Panc1 (cell line): ENCODE results near the gene GRIK3.

ENCODE experiments used
- POLR2AphosphoS5 ChIP-seq: IDR thresholded peaks from 2 replicates; pipeline ENCODE4 v1.6.1; 2012; ENCODE audit warnings: mild to moderate bottlenecking, low read depth, low read length, moderate library complexity
- TF ChIP-seq, protein P1 (sequence below): fragments of 450-650 bp; IDR thresholded peaks from 2 replicates; pipeline ENCODE4 v1.5.1; 2017; ENCODE audit warnings: mild to moderate bottlenecking

DNA sequence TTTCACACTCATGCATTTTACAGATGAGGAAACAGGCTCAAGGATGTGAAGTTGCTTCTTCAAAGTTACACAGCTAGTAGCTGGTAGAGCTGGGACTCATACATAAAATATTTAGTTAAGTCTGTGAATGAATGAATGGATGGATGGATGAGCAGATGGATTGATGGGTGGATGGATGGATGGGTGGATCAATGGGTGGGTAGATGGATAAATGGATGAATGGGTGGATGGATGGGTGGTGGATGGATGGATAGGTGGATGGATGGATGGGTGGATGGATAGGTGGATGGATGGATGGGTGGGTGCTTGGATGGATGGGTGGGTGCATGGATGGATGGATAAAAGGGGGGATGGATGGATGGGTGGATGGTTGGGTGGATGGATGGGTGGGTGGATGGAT, 240.9 kb downstream of the GRIK3 start:
- TF ChIP-seq, protein P1, sequence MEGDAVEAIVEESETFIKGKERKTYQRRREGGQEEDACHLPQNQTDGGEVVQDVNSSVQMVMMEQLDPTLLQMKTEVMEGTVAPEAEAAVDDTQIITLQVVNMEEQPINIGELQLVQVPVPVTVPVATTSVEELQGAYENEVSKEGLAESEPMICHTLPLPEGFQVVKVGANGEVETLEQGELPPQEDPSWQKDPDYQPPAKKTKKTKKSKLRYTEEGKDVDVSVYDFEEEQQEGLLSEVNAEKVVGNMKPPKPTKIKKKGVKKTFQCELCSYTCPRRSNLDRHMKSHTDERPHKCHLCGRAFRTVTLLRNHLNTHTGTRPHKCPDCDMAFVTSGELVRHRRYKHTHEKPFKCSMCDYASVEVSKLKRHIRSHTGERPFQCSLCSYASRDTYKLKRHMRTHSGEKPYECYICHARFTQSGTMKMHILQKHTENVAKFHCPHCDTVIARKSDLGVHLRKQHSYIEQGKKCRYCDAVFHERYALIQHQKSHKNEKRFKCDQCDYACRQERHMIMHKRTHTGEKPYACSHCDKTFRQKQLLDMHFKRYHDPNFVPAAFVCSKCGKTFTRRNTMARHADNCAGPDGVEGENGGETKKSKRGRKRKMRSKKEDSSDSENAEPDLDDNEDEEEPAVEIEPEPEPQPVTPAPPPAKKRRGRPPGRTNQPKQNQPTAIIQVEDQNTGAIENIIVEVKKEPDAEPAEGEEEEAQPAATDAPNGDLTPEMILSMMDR = no peak
- TF ChIP-seq POLR2AphosphoS5 = no peak
